ENCODE results near the gene C1QC.

- TF ChIP-seq POLR2A (IDR thresholded peaks at IDR 0.05; ENCODE audit: low read depth, low read length), result no peak
- TF ChIP-seq POLR2AphosphoS5 (IDR thresholded peaks at IDR 0.05; ENCODE audit: low read depth, low read length), result no peak
Observed at GRCh38 chr1:22641906-22642636, 1.4 kb upstream of the C1QC start.
